Activated CD4-positive, CD25-positive, alpha-beta regulatory T cell treated with anti-CD3 and anti-CD28 coated beads, Interleukin-2, amount 50 U/mL, for 24 hours (primary cell): ENCODE data around the gene PHF21B.
"Not testable (repeated sequence)": the region's sequence is repeated elsewhere in the genome, so short reads cannot be mapped to it uniquely, and the experiment has no call there.

ENCODE experiments used
- ATAC-seq, 2 donors: fragments of 150-1000 bp; cut with Tn5 transposase; one replicate each; pipeline ENCODE4 v1.10.0; 2021; ENCODE audit warnings: mild to moderate bottlenecking in 1 of 2, moderate library complexity in 1 of 2

The PHF21B gene

DNA sequence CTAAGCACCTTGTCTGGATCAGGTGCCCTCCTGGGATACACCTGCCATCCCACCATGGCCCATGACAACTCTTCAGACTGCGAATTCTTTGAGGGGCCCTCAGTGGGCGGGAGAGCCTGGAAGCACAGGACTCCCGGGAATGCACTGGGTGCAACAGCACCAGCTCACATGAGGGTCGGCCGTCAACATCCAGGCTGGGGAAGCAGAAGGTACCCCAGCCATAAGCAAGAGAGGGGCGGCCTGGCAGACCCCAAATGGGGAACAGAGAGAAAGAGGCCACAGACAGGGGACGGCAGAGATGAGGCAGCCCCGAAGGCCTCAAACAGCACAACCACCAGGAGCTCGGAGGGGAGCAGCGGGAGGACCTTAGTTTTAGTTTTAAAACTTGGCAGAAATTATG lies 94.4 kb downstream of the PHF21B start:
- no peak for ATAC-seq

- no peak for ATAC-seq
These were observed 95.6 kb downstream of the PHF21B start for GRCh38 chr22:44914026-44914721.

- no peak for ATAC-seq
These were observed 96.4 kb downstream of the PHF21B start for GRCh38 chr22:44913198-44913983.

- ATAC-seq: no peak
These were observed 100.6 kb downstream of the PHF21B start for GRCh38 chr22:44909241-44909640.

GRCh38 chr22:44907765-44908737 lies 101.8 kb downstream of the PHF21B start:
- ATAC-seq: no peak

DNA sequence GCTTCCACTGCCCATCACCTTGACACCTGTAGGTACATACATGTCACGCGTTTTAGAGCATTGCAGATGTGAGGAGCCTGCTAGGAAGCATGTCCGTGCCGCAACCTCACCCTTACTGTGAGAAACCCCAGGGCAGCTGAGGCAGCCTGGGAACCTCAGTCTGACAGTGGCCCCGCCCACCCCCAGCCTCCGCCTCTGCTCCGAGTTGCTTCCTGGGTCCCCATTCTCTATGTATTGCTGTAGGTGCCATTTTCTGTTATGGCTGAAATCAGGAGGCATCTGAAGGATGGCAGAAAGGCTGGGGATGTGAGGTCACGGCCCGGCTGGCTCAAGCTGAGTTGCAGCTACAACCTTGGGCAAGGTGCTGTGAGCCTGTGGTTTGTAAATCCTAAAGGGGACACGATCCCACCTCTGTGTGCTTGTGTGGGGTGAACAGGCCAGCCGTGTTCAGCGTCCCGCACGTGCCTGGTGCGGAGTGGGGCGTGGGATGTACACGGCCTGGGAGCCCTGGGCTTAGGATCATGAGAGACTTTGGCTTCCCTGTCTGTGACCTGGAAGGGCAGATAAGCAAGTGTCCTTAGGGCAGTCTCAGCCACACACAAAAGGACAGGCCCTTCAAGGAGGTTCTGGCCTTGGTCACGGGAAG lies 102.7 kb downstream of the PHF21B start:
- no peak for ATAC-seq

DNA sequence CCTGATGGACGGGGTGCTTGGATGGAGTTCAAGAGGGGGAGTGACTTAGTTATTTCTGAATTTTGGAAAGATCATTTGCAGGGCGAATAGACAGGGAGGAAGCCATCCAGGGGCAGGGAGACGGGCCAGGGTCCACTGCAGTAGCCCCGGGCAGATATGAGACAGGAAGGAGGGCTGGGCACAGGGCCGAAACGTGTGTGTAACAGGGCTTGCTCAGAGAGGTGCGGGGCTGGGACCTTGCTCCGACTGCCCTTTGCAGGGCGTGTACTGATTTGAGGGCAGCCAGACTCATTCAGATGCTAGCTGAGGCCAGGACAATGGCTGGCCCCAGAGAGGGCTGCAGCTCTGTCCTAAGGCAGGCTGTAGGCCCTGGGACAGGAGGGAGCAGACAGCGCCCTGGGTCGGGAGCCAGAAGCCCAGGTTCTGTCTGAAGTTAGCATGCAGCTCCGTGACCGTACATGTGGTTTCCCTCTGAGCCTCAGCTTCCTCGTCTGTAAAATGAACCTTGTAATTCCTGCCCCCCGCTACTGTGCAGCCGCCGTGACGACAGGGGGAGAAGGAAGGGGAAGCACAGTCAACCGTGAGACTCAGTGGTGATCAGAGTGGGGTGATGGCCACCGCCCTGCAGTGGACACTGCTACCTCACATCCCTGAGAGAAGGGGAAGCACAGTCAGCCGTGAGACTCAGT lies 103.4 kb downstream of the PHF21B start:
- ATAC-seq: no peak

GRCh38 chr22:44904492-44905152 lies 105.2 kb downstream of the PHF21B start:
- ATAC-seq: not testable (repeated sequence)

- ATAC-seq: not testable (repeated sequence)
These were observed 106.6 kb downstream of the PHF21B start for GRCh38 chr22:44903164-44903563.

DNA sequence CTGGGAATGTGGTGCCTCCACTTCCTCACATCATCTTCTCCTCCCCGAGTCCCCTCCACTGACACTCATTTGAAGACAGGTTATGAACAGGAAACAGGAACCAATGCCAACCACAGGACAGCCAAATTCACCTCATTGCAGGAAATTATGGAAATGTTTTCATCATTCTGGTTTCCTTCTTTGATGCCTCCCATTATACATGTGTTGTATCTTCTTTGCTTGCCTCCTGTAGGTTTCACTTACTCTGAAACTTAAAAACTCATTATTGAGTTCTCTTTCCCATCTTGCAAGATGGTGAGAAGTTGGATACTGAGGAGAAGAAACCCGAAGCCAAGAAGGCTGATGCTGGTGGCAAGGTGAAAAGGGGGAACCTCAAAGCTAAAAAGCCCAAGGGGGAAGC lies 108.5 kb downstream of the PHF21B start:
- no peak for ATAC-seq

- no peak for ATAC-seq
These were observed 111.6 kb downstream of the PHF21B start for GRCh38 chr22:44898236-44898635.

- no peak for ATAC-seq
These were observed 114.3 kb downstream of the PHF21B start for GRCh38 chr22:44895296-44896055.

GRCh38 chr22:44894782-44895181 lies 115.0 kb downstream of the PHF21B start:
- ATAC-seq: no peak

GRCh38 chr22:44894321-44894720 lies 115.5 kb downstream of the PHF21B start:
- ATAC-seq: no peak

- ATAC-seq: no peak
These were observed 116.1 kb downstream of the PHF21B start for GRCh38 chr22:44893731-44894080.

DNA sequence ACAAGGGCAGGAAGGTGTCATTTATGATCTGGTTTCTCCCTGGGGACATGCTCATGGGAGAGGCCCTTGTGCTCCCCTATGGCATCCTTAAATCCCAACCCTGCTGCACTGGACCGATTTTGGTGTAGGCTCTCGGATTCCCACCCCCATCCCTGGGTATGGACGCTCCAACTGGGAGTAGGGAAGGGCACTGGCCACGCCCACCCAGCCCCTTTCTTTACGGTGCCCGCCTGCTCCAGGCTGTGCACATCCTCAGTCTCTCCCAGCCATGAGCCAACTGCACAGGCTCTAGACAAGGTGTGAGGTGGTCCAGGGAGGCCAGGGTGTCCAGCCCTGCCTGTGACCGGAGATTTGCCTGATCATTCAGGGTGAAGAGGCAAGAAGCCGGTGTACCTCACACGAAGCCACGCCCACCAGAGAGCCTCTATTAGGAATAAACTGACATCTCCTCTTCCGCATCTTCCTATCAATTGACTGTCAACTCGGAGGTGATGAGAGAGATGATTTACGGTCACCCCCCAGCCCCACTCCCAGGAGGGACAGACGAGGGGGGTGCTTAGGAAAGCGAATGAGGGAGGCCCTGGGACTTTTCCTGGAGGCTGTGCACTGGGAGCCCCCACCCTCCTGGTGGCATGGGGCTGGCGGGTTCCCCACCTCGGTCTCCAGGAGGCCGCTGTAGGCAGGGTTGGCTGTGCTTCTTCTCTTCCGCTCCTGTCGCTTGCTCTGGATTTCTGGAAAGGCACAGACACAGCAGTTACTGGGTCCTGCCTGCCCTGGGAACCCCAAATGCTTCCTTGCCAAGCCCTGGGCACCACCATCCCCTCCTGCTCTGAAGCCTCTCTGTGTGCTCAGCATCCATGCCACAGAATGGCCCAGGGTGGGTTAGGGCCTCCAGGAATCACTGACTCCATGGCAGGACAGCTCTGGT lies 116.7 kb downstream of the PHF21B start:
- ATAC-seq: no peak

- ATAC-seq: no peak
These were observed 117.6 kb downstream of the PHF21B start for GRCh38 chr22:44892243-44892642.

- no peak for ATAC-seq
These were observed 118.0 kb downstream of the PHF21B start for GRCh38 chr22:44891791-44892190.

DNA sequence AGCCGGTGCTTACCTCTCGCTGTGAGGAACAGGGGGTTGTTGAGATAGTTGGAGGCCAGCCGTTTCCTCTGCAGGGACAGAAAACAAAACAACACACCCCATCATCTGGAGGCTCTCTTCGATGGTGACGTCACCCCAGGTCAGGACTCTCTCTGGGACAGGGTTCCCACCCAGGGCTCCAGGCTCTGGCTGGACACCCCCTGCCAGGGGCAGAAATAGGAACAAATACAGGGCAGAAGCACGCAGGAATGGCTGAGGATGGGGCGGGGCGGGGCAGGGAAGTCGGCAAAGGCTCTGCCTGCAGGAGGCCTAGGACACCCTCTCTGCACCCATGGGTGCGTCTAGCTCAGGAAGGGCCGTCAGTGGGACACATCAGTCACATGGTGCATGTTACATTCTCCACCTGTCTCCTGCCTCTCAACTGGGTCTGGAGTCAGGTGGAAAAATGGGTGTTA lies 118.5 kb downstream of the PHF21B start:
- no peak for ATAC-seq
